Pancreas (tissue), 10 donors: ENCODE results near the gene ITPRIPL1. TPM values are rescaled to one million over a fixed set of nuclear protein-coding genes. Genes with fewer than 3 reads are reported as not detected.
A peak's percentile ranks its signal among the peaks of the same experiment; 100 is the strongest.

ENCODE experiments used
- ATAC-seq, 4 donors: fragments of 200-7000 bp; cut with Tn5 transposase; one replicate each; pipeline versions ENCODE4 v1.8.0 to v1.9.1; 2020; ENCODE audit warnings: mild to moderate bottlenecking in 4 of 4, moderate library complexity in 4 of 4
- DNase-seq, 6 donors: peaks; one replicate each; pipeline ENCODE4 v3.0.0-alpha.2; 2020
- FAIRE-seq: peaks from 2 replicates; lab custom pipeline; 2012; peaks lifted over from hg19 to GRCh38; lab: Jason Lieb, UNC
- H3K27ac ChIP-seq, 4 donors: fragments of 200-600 bp; sonication (generic); 1 replicate in 3 of 4; 2 replicates in 1 of 4; pipeline versions ENCODE4 v1.5.0 to v1.8.0; 2020
- H3K27me3 ChIP-seq, 4 donors: fragments of 200-600 bp; one replicate each; pipeline ENCODE4 v1.8.0; 2021
- H3K36me3 ChIP-seq, 3 donors: fragments of 200-600 bp; sonication (generic) in 1 of 3; one replicate each; pipeline versions ENCODE4 v1.5.0 to v1.8.0; 2020 to 2021
- H3K4me1 ChIP-seq, 3 donors: fragments of 200-600 bp; one replicate each; pipeline ENCODE4 v1.8.0; 2021
- H3K4me3 ChIP-seq, 4 donors: fragments of 200-600 bp; sonication (generic) in 2 of 4; one replicate each; pipeline versions ENCODE4 v1.5.0 to v1.8.0; 2020 to 2021
- H3K9me3 ChIP-seq, 4 donors: fragments of 200-600 bp; one replicate each; pipeline ENCODE4 v1.8.0; 2021
- WGBS, 2 donors: extraction: QIAGEN DNeasy Blood & Tissue Kit; methylation state at CpG; one replicate each; pipeline ENCODE4 v1.1.7; 2013; 5-methylcytosine and 5-hydroxymethylcytosine counted together
- intact Hi-C, 3 donors: fragments of 100-400 bp; cut with DNase I; formaldehyde crosslinking; loops; one replicate each; pipeline versions ENCODE4 v1.11.1 to v1.14.2; 2022
- polyA plus RNA-seq, 2 donors: library from polyadenylated mRNA; stranded (reverse); fragments of 200-250 nt; gene quantifications; one replicate each; pipeline ENCODE4 v1.2.3, GENCODE V29; 2013
- total RNA-seq, 6 donors: library from RNA; stranded (reverse); fragmentation: NEBNext Ultra II Directional in 4 of 6; extraction: Animal tissue kit (Norgen Biotek cat#: 25700) in 4 of 6; gene quantifications; one replicate each; pipeline versions ENCODE4 v1.2.1 to v1.2.4, GENCODE V29; 2021 to 2023
- TF ChIP-seq, protein P1 (sequence below), 4 donors: fragments of 200-600 bp; sonication (generic) in 3 of 4; IDR thresholded peaks; one replicate each; pipeline versions ENCODE4 v1.5.0 to v1.8.0; 2021; ENCODE audit warnings: antibody characterized with exemption in 4 of 4
- donor health status: healthy with polysubstance abuse.
- donor health status: DM: no; HTN: no; CAD: no; lungs with moderate emphysema.
- donor health status: DM: no; HTN: no; CAD: no.
- donor health status: control.
- donor health status: control.
- donor health status: Bipolar disorder and iron deficiency.
- donor health status: DM: yes; HTN: yes; CAD: no.
- donor health status: DM: no; HTN: no; CAD: no.
- donor health status: DM: no; HTN: no; CAD: no.
- donor health status: DM: yes; HTN: yes; CAD: no.

ITPRIPL1 gene
- total and polyA plus RNA-seq, 8 donors: 0.38 to 1.4 (median 0.54) TPM

DNA sequence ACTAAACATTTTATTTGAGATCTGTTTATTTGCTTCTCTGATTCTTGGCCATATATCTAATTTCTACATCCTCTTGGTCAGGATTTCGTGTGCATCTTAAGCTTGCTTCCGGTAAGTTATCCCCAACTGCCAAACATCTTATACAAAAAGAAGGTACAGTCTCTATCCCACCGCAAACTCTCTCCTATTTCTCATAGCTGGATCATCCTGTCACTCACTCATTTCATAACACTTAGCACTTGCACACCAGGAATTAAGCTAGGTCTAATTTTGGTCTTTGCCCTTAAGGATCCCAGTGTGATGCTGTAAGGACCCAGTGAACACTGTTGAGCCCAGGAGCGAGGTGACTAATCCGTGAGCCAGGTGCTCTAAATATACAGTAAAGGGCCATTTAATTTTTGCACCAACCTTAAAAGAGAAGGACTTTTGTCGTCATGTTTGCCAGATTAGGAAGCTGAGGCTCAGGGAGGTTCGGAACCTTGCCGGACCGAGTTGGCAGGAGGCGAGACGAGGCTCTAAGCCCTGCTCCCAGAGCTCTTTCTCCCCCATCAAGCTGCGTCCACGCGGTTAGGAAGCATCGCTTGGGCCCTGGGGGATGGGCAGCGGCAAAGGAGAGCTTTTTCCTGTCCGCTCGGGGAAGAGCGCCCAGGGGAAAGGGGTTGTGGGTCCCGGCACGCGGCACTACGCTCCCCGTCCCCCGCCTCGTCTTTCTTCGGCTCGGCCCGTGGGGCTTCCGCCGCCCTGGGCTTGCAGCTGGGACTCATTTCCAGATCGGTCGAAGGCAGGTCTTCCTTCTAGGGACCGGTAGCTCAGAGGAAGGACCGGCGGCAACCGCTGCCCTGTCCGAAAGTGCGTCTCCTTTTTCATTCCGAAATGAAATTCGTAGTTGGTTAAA, 4.1 kb upstream of the ITPRIPL1 start:
- DNase-seq: peak in 2 of 6 donors; percentile 26 to 65
- intact Hi-C loops: no loop called here

GRCh38 chr2:96323849-96324248, 1.3 kb upstream of the ITPRIPL1 start:
- H3K4me3 ChIP-seq: no peak overlapping the region
- H3K9me3 ChIP-seq: no peaks in the 10 kb centered on the region
- TF ChIP-seq, protein P1, sequence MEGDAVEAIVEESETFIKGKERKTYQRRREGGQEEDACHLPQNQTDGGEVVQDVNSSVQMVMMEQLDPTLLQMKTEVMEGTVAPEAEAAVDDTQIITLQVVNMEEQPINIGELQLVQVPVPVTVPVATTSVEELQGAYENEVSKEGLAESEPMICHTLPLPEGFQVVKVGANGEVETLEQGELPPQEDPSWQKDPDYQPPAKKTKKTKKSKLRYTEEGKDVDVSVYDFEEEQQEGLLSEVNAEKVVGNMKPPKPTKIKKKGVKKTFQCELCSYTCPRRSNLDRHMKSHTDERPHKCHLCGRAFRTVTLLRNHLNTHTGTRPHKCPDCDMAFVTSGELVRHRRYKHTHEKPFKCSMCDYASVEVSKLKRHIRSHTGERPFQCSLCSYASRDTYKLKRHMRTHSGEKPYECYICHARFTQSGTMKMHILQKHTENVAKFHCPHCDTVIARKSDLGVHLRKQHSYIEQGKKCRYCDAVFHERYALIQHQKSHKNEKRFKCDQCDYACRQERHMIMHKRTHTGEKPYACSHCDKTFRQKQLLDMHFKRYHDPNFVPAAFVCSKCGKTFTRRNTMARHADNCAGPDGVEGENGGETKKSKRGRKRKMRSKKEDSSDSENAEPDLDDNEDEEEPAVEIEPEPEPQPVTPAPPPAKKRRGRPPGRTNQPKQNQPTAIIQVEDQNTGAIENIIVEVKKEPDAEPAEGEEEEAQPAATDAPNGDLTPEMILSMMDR (IDR thresholded peaks at IDR 0.05): no peak
- H3K27me3 ChIP-seq: peaks cover 0 to 21% (median 3%) of the 10 kb centered on the region in 4 donors
- peaks cover 0 to 3% (median 0%) of the 10 kb centered on the region in 3 donors for H3K4me1 ChIP-seq
- no peak overlapping the region for H3K27ac ChIP-seq
- no peaks in the 10 kb centered on the region for H3K36me3 ChIP-seq
- intact Hi-C loops: no loop called here
- DNase-seq: no peak
- 74 to 80% methylated on average over 1 of the region's 1 CpG for WGBS, 2 donors
- no peak for ATAC-seq
- FAIRE-seq: no peak

More for the DNA sequence above, 4.1 kb upstream of the ITPRIPL1 start:
- peak overlapping the region; percentile 32 to 50 (median 40) for H3K4me3 ChIP-seq
- H3K27ac ChIP-seq: no peak overlapping the region
- H3K4me1 ChIP-seq: peaks cover 0 to 3% (median 0%) of the 10 kb centered on the region in 3 donors
- no peak for FAIRE-seq
- peaks cover 0 to 28% (median 3%) of the 10 kb centered on the region in 4 donors for H3K27me3 ChIP-seq
- ATAC-seq: peak; percentile 21 to 59 (median 52)
- 7% methylated on average over 41 of the region's 41 CpGs for WGBS, 2 donors
- H3K9me3 ChIP-seq: no peaks in the 10 kb centered on the region
- TF ChIP-seq, protein P1 (IDR thresholded peaks at IDR 0.05): no peak
- no peaks in the 10 kb centered on the region for H3K36me3 ChIP-seq

DNA sequence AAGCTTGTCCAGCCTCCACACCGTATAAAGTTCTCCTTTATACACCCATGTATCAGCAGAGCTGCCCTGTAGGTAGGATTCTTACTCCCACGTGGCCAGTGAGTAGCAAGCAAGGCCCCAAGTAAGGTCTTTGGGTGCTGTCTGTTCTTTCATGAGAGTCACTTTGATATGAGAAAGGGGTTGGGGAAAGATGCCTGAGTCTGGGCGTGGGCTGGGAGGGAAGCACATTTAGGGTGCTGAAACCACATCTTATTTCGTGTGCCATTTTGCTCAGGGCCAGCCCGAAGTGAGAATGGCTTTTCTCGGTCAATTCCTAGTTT, 436 bp upstream of the ITPRIPL1 start:
- Histone ChIP-seq H3K36me3 (no peaks in the 10 kb centered on the region), H3K4me1 (peaks cover 0 to 3% (median 0%) of the 10 kb centered on the region in 3 donors), H3K4me3 (peak overlapping the region in 2 of 4 donors; percentile 48 to 63), H3K27me3 (peaks cover 0 to 20% (median 3%) of the 10 kb centered on the region in 4 donors), H3K27ac (no peak overlapping the region), H3K9me3 (no peaks in the 10 kb centered on the region)
- WGBS, 2 donors: 58 to 60% methylated on average over 6 of the region's 6 CpGs
- no peak for ATAC-seq
- DNase-seq: no peak
- no peak for FAIRE-seq
- intact Hi-C loops: no loop called here
- TF ChIP-seq, protein P1 (IDR thresholded peaks at IDR 0.05): no peak

- Histone ChIP-seq H3K4me1 (peaks cover 0 to 3% (median 0%) of the 10 kb centered on the region in 3 donors), H3K27me3 (peaks cover 0 to 15% (median 3%) of the 10 kb centered on the region in 4 donors), H3K9me3 (no peaks in the 10 kb centered on the region), H3K36me3 (no peaks in the 10 kb centered on the region), H3K4me3 (peak overlapping the region in 3 of 4 donors; percentile 48 to 63 (median 55)), H3K27ac (no peak overlapping the region)
- WGBS, 2 donors: 47 to 52% methylated on average over 8 of the region's 8 CpGs
- intact Hi-C loops: no loop called here
- DNase-seq (no peak), ATAC-seq (peak; percentile 20 to 48 (median 34)), FAIRE-seq (no peak)
- TF ChIP-seq, protein P1 (IDR thresholded peaks at IDR 0.05): no peak
Observed at GRCh38 chr2:96325884-96326255, 753 bp downstream of the ITPRIPL1 start.

DNA sequence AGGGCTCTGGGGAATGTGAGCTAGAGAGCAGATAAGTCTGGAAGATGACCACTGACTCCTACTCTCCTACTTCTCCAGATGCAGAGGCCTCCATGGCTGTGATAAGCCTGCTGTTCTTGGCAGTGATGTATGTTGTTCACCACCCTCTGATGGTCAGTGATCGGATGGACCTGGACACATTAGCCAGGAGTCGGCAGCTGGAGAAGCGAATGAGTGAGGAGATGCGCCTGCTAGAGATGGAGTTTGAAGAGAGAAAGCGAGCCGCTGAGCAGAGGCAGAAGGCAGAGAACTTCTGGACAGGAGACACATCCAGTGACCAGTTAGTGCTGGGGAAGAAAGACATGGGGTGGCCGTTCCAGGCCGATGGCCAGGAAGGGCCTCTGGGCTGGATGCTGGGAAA, 1.4 kb downstream of the ITPRIPL1 start:
- ATAC-seq: no peak
- Histone ChIP-seq H3K4me1 (peaks cover 0 to 3% (median 0%) of the 10 kb centered on the region in 3 donors), H3K27me3 (peaks cover 0 to 15% (median 3%) of the 10 kb centered on the region in 4 donors), H3K36me3 (no peaks in the 10 kb centered on the region), H3K27ac (no peak overlapping the region), H3K9me3 (no peaks in the 10 kb centered on the region), H3K4me3 (no peak overlapping the region)
- DNase-seq: no peak
- no peak for FAIRE-seq
- TF ChIP-seq, protein P1 (IDR thresholded peaks at IDR 0.05): no peak
- intact Hi-C loops: no loop called here
- 95 to 96% methylated on average over 8 of the region's 8 CpGs for WGBS, 2 donors
